ENCODE measurements around the gene SLAMF9. TPM values are rescaled to one million over a fixed set of nuclear protein-coding genes. Genes with fewer than 3 reads are reported as not detected.

The SLAMF9 gene
- total RNA-seq, 1 experiment from 2014 or later: not detected

DNA sequence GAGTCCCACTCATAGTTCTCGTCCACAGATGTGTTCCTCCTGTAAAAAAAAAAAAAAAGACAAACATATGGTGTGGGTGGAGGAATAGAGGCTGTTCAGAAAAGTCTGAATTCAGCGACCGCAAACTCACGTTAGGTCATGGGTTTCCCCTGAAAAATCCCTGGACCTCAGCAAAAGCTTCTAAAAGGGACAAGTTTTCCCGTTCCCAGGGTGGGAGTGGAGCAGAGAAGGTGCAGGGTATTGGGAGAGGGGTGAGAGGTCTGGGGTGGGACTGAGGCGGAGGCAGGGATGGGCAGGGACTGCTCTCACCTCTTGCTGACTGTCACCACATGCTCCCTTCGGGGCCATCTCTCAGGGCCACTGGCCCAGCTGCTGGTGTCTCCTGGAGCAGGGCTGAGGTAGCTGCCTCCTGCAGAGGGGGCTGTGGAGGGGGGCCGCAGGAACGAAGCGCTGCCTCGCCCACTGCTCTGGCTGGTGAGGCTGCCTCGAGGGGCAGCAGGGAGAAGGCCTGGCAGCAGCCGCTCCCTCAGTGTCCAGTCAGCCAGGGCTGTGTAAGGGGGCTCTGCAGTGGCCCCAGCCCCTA is 26.1 kb downstream of the SLAMF9 start:
- intact Hi-C loops (cut with micrococcal nuclease): no loop called here
- no peak overlapping the region for H3K4me3 ChIP-seq (replicated peaks in 1 of 2; ENCODE audit: low read depth in 1 of 2, low read length in 2 of 2)
- no peaks in the 10 kb centered on the region; a peak in 1 of 4 replicates for H3K36me3 ChIP-seq (ENCODE audit: control insufficient read depth in 1 of 2, insufficient read depth in 2 of 2, low read length in 2 of 2)
- H3K79me2 ChIP-seq (ENCODE audit: insufficient read depth, low read length): peaks cover 15% of the 10 kb centered on the region
- no peak overlapping the region for H2AFZ ChIP-seq (ENCODE audit: low read depth, low read length, poor library complexity, severe bottlenecking)
- BruUV-seq (replicated peaks): no TSS peak
- ChIA-PET POLR2A (no interaction called here), CTCF (interaction anchor here (1.0 kb wide), 1 partner anchor 80 kb away, joined by 3 read pairs; no protein-coding TSS in a partner anchor), RAD21 (ENCODE audit: low non-redundant PET in 1 of 2, low total read pairs in 2 of 2, uncharacterized antibody in 2 of 2, unreplicated experiment in 2 of 2) (no interaction called here)
- TF ChIP-seq FOSL1 (IDR thresholded peaks at IDR 0.05; ENCODE audit: low read depth) (no peak), EGR1 (IDR thresholded peaks at IDR 0.05; ENCODE audit: low read depth) (no peak), CBX3 (IDR thresholded peaks at IDR 0.05; ENCODE audit: low read depth) (no peak), EZH2phosphoT487 (IDR thresholded peaks at IDR 0.05; ENCODE audit: borderline replicate concordance) (no peak), SIN3A (IDR thresholded peaks at IDR 0.05; ENCODE audit: low read depth) (no peak)
- TF ChIP-seq, protein P1, sequence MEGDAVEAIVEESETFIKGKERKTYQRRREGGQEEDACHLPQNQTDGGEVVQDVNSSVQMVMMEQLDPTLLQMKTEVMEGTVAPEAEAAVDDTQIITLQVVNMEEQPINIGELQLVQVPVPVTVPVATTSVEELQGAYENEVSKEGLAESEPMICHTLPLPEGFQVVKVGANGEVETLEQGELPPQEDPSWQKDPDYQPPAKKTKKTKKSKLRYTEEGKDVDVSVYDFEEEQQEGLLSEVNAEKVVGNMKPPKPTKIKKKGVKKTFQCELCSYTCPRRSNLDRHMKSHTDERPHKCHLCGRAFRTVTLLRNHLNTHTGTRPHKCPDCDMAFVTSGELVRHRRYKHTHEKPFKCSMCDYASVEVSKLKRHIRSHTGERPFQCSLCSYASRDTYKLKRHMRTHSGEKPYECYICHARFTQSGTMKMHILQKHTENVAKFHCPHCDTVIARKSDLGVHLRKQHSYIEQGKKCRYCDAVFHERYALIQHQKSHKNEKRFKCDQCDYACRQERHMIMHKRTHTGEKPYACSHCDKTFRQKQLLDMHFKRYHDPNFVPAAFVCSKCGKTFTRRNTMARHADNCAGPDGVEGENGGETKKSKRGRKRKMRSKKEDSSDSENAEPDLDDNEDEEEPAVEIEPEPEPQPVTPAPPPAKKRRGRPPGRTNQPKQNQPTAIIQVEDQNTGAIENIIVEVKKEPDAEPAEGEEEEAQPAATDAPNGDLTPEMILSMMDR (IDR thresholded peaks at IDR 0.05 in 2 of 3, conservative IDR thresholded peaks at IDR 0.05 in 1 of 3; ENCODE audit: borderline replicate concordance in 1 of 3, insufficient read depth in 1 of 3, low read depth in 2 of 3, low read length in 2 of 3): no peak
- TF ChIP-seq, protein P2, sequence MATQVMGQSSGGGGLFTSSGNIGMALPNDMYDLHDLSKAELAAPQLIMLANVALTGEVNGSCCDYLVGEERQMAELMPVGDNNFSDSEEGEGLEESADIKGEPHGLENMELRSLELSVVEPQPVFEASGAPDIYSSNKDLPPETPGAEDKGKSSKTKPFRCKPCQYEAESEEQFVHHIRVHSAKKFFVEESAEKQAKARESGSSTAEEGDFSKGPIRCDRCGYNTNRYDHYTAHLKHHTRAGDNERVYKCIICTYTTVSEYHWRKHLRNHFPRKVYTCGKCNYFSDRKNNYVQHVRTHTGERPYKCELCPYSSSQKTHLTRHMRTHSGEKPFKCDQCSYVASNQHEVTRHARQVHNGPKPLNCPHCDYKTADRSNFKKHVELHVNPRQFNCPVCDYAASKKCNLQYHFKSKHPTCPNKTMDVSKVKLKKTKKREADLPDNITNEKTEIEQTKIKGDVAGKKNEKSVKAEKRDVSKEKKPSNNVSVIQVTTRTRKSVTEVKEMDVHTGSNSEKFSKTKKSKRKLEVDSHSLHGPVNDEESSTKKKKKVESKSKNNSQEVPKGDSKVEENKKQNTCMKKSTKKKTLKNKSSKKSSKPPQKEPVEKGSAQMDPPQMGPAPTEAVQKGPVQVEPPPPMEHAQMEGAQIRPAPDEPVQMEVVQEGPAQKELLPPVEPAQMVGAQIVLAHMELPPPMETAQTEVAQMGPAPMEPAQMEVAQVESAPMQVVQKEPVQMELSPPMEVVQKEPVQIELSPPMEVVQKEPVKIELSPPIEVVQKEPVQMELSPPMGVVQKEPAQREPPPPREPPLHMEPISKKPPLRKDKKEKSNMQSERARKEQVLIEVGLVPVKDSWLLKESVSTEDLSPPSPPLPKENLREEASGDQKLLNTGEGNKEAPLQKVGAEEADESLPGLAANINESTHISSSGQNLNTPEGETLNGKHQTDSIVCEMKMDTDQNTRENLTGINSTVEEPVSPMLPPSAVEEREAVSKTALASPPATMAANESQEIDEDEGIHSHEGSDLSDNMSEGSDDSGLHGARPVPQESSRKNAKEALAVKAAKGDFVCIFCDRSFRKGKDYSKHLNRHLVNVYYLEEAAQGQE (IDR thresholded peaks at IDR 0.05; ENCODE audit: low read depth): no peak
- H3K4me2 ChIP-seq (ENCODE audit: low read length): no peak overlapping the region
- H3K27me3 ChIP-seq (ENCODE audit: insufficient read depth, low read length): no peaks in the 10 kb centered on the region
- no peaks in the 10 kb centered on the region for H3K9me3 ChIP-seq (ENCODE audit: control insufficient read depth in 1 of 2, insufficient read depth in 1 of 2, low read depth in 1 of 2, low read length in 2 of 2)
- ATAC-seq (no peak), DNase-seq (ENCODE audit: low read depth, low spot score) (no peak)
- H3K9me2 ChIP-seq (ENCODE audit: insufficient read depth): no peaks in the 10 kb centered on the region
- no peaks in the 10 kb centered on the region; the same call in 1 of the 2 replicates for H4K20me1 ChIP-seq (ENCODE audit: insufficient read depth)
- H3K4me1 ChIP-seq (ENCODE audit: control insufficient read depth in 1 of 2, insufficient read depth in 2 of 2, low read length in 2 of 2): peaks cover 16 to 35% of the 10 kb centered on the region in 2 experiments
- no peak overlapping the region for H3K9ac ChIP-seq (ENCODE audit: low read length)
- no peak overlapping the region for H3K27ac ChIP-seq (ENCODE audit: low read depth, low read length)
